ENCODE data around the gene OR5W2. TPM values are rescaled to one million over a fixed set of nuclear protein-coding genes. Genes with fewer than 3 reads are reported as not detected.
"Not testable (repeated sequence)": the region's sequence is repeated elsewhere in the genome, so short reads cannot be mapped to it uniquely, and the experiment has no call there.

Gene OR5W2
- total and polyA plus RNA-seq, 10 of the 15 experiments (the other 5 are each of a cell fraction or from before 2014, with no cell fraction given): not detected

GRCh38 chr11:55882997-55883396 is 31.4 kb downstream of the OR5W2 start, which contains the start of gene TRIM51:
TSS of gene TRIM51 (plus strand) at chr11:55883297. CDS start at chr11:55885429, 2,132 bp downstream.
- H3K9me3 ChIP-seq (replicated peaks; ENCODE audit: control insufficient read depth, insufficient read depth, low read length); H3K9ac ChIP-seq (ENCODE audit: control insufficient read depth, insufficient read depth, low read length); H3K4me1 ChIP-seq (ENCODE audit: control insufficient read depth, insufficient read depth, low read length); H2AFZ ChIP-seq (ENCODE audit: control insufficient read depth, low read depth, low read length); SMC1A ChIA-PET (ENCODE audit: uncharacterized antibody, unreplicated experiment); ATAC-seq; H3K79me2 ChIP-seq (ENCODE audit: control insufficient read depth, insufficient read depth, low read length); H3K27ac ChIP-seq (ENCODE audit: control insufficient read depth, insufficient read depth); POLR2A ChIA-PET; H3K4me2 ChIP-seq (ENCODE audit: control insufficient read depth, insufficient read depth); DNase-seq (ENCODE audit: low read depth, low spot score); in situ Hi-C loops (cut with MboI); BruUV-seq (replicated peaks); H3K36me3 ChIP-seq (ENCODE audit: control insufficient read depth in 2 of 2, insufficient read depth in 2 of 2, low read length in 1 of 2); intact Hi-C loops (cut with micrococcal nuclease; ENCODE audit: unreplicated experiment); H3K4me3 ChIP-seq; CTCF ChIA-PET; RAD21 ChIA-PET (ENCODE audit: unreplicated experiment); H3K27me3 ChIP-seq (replicated peaks in 1 of 2; ENCODE audit: control insufficient read depth in 2 of 2, insufficient read depth in 2 of 2, low read length in 1 of 2); H4K20me1 ChIP-seq (ENCODE audit: control insufficient read depth, insufficient read depth); FAIRE-seq: not testable (repeated sequence)
- WGBS (ENCODE audit: insufficient coverage, insufficient replicate concordance, low lambda C conversion rate, missing lambda C conversion rate): 0% methylated on average over 1 of the region's 1 CpG

GRCh38 chr11:55873146-55873545 is 41.2 kb downstream of the OR5W2 start:
- H3K27ac ChIP-seq (ENCODE audit: control insufficient read depth, insufficient read depth): not testable (repeated sequence)

GRCh38 chr11:55872731-55873130 is 41.7 kb downstream of the OR5W2 start:
- WGBS (ENCODE audit: insufficient coverage, insufficient replicate concordance, low lambda C conversion rate, missing lambda C conversion rate): 87% methylated on average over 26 of the region's 33 CpGs
- SMC1A ChIA-PET (ENCODE audit: uncharacterized antibody, unreplicated experiment); H4K20me1 ChIP-seq (ENCODE audit: control insufficient read depth, insufficient read depth); in situ Hi-C loops (cut with MboI); CTCF ChIA-PET; H3K9me3 ChIP-seq (replicated peaks; ENCODE audit: control insufficient read depth, insufficient read depth, low read length); FAIRE-seq; H3K27ac ChIP-seq (ENCODE audit: control insufficient read depth, insufficient read depth); H3K4me3 ChIP-seq; H3K4me1 ChIP-seq (ENCODE audit: control insufficient read depth, insufficient read depth, low read length); H3K79me2 ChIP-seq (ENCODE audit: control insufficient read depth, insufficient read depth, low read length); H3K36me3 ChIP-seq (ENCODE audit: control insufficient read depth in 2 of 2, insufficient read depth in 2 of 2, low read length in 1 of 2); intact Hi-C loops (cut with micrococcal nuclease; ENCODE audit: unreplicated experiment); BruUV-seq (replicated peaks); H3K4me2 ChIP-seq (ENCODE audit: control insufficient read depth, insufficient read depth); POLR2A ChIA-PET; ATAC-seq; DNase-seq (ENCODE audit: low read depth, low spot score); H2AFZ ChIP-seq (ENCODE audit: control insufficient read depth, low read depth, low read length); RAD21 ChIA-PET (ENCODE audit: unreplicated experiment); H3K27me3 ChIP-seq (replicated peaks in 1 of 2; ENCODE audit: control insufficient read depth in 2 of 2, insufficient read depth in 2 of 2, low read length in 1 of 2); H3K9ac ChIP-seq (ENCODE audit: control insufficient read depth, insufficient read depth, low read length): not testable (repeated sequence)

More at GRCh38 chr11:55873146-55873545, 41.2 kb downstream of the OR5W2 start:
- intact Hi-C loops (cut with micrococcal nuclease; ENCODE audit: unreplicated experiment); POLR2A ChIA-PET; RAD21 ChIA-PET (ENCODE audit: unreplicated experiment); BruUV-seq (replicated peaks); H3K79me2 ChIP-seq (ENCODE audit: control insufficient read depth, insufficient read depth, low read length); FAIRE-seq; H3K4me2 ChIP-seq (ENCODE audit: control insufficient read depth, insufficient read depth); ATAC-seq; CTCF ChIA-PET; H3K9ac ChIP-seq (ENCODE audit: control insufficient read depth, insufficient read depth, low read length); H2AFZ ChIP-seq (ENCODE audit: control insufficient read depth, low read depth, low read length); H3K36me3 ChIP-seq (ENCODE audit: control insufficient read depth in 2 of 2, insufficient read depth in 2 of 2, low read length in 1 of 2); H3K4me1 ChIP-seq (ENCODE audit: control insufficient read depth, insufficient read depth, low read length); SMC1A ChIA-PET (ENCODE audit: uncharacterized antibody, unreplicated experiment); H3K4me3 ChIP-seq; H3K27me3 ChIP-seq (replicated peaks in 1 of 2; ENCODE audit: control insufficient read depth in 2 of 2, insufficient read depth in 2 of 2, low read length in 1 of 2); in situ Hi-C loops (cut with MboI); DNase-seq (ENCODE audit: low read depth, low spot score); H4K20me1 ChIP-seq (ENCODE audit: control insufficient read depth, insufficient read depth); H3K9me3 ChIP-seq (replicated peaks; ENCODE audit: control insufficient read depth, insufficient read depth, low read length): not testable (repeated sequence)
- 85% methylated on average over 23 of the region's 34 CpGs for WGBS (ENCODE audit: insufficient coverage, insufficient replicate concordance, low lambda C conversion rate, missing lambda C conversion rate)

Data from GM12878 (cell line).